GM20431 (cell line): ENCODE data around the gene RBM20.
"Not testable (repeated sequence)": the region's sequence is repeated elsewhere in the genome, so short reads cannot be mapped to it uniquely, and the experiment has no call there.

ENCODE experiments used
- in situ Hi-C: fragments of 300-500 bp; cut with MseI, MboI; formaldehyde crosslinking; loops from one replicate; pipeline ENCODE4 v1.15.0; 2020; ENCODE audit warnings: low sequenced_read_pairs; ENCODE audit not compliant: unreplicated experiment

Gene RBM20

GRCh38 chr10:110859973-110860376 lies 215.8 kb downstream of the RBM20 start:
- in situ Hi-C loops = no loop called here

- in situ Hi-C loops = no loop called here
Measured at GRCh38 chr10:110860576-110861241, 216.6 kb downstream of the RBM20 start.

GRCh38 chr10:110861476-110861875 lies 217.3 kb downstream of the RBM20 start:
- in situ Hi-C loops = no loop called here

- in situ Hi-C loops = no loop called here
Measured at GRCh38 chr10:110861930-110862649, 218.0 kb downstream of the RBM20 start.

- in situ Hi-C loops = no loop called here
Measured at GRCh38 chr10:110862961-110863360, 218.8 kb downstream of the RBM20 start.

- in situ Hi-C loops = no loop called here
Measured at GRCh38 chr10:110863361-110863760, 219.2 kb downstream of the RBM20 start.

GRCh38 chr10:110863956-110864355 lies 219.8 kb downstream of the RBM20 start:
- in situ Hi-C loops = no loop called here

- in situ Hi-C loops = no loop called here
Measured at GRCh38 chr10:110864662-110865140, 220.6 kb downstream of the RBM20 start.

GRCh38 chr10:110865186-110865808 lies 221.2 kb downstream of the RBM20 start:
- in situ Hi-C loops = no loop called here

GRCh38 chr10:110865809-110866482 lies 221.8 kb downstream of the RBM20 start:
- in situ Hi-C loops = no loop called here

- in situ Hi-C loops = not testable (repeated sequence)
Measured at GRCh38 chr10:110867011-110867806, 223.1 kb downstream of the RBM20 start.

GRCh38 chr10:110867807-110868465 lies 223.8 kb downstream of the RBM20 start:
- in situ Hi-C loops = no loop called here

GRCh38 chr10:110868981-110869380 lies 224.8 kb downstream of the RBM20 start:
- in situ Hi-C loops = no loop called here

- in situ Hi-C loops = no loop called here
Measured at GRCh38 chr10:110870823-110871297, 226.7 kb downstream of the RBM20 start.

- in situ Hi-C loops = no loop called here
Measured at GRCh38 chr10:110871298-110872084, 227.4 kb downstream of the RBM20 start, which contains the start of gene PDCD4. TSS of gene PDCD4 (plus strand) at chr10:110871928. CDS start at chr10:110876028, 4,100 bp downstream.

- in situ Hi-C loops = no loop called here
Measured at GRCh38 chr10:110872145-110872983, 228.2 kb downstream of the RBM20 start.
